Limb (tissue), 2 donors: ENCODE data around the gene SLC28A3.
"Not testable (repeated sequence)": the region's sequence is repeated elsewhere in the genome, so short reads cannot be mapped to it uniquely, and the experiment has no call there.

ENCODE experiments used
- DNase-seq, 2 donors: peaks; one replicate each; pipeline ENCODE4 v3.0.0-alpha.2; 2016; ENCODE audit errors: extremely low spot score in 2 of 2

SLC28A3 gene, protein sequence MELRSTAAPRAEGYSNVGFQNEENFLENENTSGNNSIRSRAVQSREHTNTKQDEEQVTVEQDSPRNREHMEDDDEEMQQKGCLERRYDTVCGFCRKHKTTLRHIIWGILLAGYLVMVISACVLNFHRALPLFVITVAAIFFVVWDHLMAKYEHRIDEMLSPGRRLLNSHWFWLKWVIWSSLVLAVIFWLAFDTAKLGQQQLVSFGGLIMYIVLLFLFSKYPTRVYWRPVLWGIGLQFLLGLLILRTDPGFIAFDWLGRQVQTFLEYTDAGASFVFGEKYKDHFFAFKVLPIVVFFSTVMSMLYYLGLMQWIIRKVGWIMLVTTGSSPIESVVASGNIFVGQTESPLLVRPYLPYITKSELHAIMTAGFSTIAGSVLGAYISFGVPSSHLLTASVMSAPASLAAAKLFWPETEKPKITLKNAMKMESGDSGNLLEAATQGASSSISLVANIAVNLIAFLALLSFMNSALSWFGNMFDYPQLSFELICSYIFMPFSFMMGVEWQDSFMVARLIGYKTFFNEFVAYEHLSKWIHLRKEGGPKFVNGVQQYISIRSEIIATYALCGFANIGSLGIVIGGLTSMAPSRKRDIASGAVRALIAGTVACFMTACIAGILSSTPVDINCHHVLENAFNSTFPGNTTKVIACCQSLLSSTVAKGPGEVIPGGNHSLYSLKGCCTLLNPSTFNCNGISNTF

DNA sequence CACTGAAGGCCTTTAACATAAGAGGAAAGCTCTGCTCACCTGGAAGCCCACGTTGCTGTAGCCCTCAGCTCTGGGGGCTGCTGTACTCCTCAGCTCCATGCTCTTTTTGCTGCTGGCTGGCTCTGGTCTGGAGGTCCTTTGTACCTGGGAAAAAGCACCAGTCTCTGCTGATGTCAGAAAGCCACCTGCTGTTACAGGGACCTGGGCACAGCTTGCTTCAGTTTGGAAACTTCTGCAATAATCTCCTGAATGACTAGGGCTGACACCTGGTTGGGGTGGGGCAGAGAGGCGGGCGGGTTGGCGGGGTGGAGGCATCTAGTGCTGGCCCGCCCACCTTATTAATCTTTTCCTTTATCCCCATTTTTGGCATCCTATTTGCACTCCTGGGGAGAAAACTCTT is at the start of gene SLC28A3:
Gene SLC28A3, minus strand, starts transcription at position 224 of the 400 bp plus-strand sequence. Its CDS starts 125 bp downstream, at position 99.
- DNase-seq, result no peak

DNA sequence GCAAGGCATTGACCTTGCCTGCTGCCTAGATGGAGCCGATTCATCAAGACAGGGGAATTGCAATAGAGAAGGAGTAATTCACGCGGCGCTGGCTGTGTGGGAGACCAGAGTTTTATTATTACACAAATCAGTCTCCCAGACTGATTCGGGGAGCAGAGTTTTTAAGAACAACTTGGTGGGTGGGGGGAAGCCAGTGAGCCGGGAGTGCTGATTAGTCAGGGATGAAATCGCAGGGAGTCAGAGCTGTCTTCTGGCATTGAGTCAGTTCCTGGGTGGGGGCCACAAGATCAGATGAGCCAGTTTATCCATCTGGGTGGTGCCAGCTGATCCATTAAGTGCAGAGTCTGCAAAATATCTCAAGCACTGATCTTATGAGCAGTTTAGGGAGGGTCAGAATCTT is 49.7 kb upstream of the SLC28A3 start:
- DNase-seq, result not testable (repeated sequence)

DNA sequence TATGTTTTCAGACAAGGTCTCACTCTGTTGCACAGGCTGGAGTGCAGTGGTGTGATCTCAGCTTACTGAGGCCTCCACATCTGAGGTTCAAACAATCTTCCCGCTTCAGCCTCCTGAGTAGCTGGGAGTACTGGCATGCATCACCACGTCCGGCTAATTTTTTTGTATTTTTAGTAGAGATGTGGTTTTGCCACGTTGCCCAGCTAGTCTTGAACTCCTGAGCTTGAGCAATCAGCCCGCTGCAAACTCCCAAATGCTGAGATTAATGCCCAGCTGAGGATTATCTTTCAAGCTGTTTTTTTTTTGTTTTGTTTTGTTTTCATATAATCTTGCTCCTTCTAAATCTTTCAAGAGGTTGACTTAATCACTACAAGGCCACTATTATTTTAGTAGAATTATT is 47.3 kb upstream of the SLC28A3 start:
- no peak for DNase-seq

DNA sequence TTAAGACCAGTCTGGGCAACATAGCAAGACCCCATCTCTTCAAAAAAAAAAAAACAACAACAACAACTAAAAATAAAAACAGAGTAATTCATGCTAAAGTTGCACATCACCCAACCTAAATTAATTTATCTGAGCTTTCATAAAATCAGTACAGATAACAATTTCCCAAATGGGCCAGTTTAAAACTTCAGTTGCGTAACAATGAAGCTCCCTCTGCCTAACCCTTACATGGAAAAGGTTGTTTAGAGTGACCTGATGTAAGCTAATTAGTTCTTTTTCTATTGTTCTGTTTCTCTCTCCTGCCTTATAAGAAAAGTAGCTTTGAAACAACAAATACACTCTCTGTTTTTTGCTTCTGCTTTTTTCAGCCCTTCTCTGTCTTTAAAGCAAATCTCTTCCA is 46.2 kb upstream of the SLC28A3 start:
- DNase-seq, result no peak

DNA sequence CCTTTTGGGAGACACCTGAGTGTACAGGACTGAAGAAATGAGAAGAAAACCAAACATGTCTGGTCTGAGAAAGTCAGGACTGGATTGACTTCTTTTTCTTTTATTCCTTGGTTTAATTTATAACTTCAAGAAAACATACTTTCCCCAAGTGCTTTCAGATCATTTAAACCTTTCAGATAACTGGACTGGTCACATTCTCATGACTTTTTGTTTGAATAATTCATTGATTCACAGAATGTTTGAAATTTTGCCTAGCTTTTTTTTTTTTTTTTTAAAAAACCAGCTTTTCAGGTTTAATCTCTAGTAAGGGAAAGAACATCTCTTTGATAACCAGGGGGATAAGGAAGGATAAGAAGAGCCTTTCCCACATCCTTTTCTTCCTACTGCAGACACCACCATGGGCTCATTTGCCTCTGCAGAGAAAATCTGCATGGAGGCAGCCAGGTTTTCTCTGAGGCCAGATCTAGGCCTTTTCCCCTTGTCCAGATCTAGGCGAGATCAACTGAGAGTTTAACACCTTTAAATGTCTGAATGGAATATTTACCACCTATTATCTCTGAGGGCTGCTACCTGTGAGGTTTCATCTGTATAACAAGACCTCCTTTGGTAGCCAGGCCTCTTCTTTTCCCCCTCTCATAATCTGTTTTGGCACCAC is 45.0 kb upstream of the SLC28A3 start:
- no peak for DNase-seq

DNA sequence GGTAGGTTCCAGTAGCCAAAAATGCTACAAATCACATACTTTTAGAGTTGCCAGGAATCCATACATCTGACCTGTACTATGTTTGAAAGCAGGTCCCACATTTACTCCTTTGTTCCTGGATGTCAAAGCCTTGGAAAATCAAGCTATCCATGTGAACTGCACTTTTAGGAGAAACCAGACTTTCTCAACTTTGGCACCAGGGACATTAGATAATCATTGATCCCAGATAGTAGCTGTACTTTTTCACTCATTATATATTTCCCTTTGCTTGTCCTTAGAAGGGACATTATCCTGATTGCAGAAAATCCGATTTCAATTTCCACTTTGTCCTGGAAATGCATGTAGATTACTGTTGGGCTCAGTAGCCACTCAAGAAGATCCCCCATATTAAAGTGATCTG is 44.1 kb upstream of the SLC28A3 start:
- DNase-seq, result no peak

DNA sequence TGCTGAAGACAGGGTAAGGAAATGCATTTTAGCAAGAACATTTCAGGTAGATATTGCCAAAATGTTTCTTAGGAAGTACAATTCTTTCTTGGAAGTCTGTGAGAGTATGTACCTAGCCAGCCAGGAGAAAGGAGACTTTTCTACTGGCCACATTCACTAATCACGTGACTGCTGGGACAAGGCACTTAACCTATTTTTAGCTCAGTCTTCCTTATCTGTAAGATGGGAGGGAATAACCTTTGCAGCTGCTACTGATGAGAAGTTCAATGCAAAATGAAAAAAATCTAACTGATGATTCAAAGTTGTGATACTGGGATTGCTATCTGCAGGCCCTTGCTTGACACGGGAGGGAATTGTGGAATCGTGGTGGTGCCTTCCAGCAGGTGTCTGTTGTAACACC is 42.6 kb upstream of the SLC28A3 start:
- DNase-seq, result no peak

DNA sequence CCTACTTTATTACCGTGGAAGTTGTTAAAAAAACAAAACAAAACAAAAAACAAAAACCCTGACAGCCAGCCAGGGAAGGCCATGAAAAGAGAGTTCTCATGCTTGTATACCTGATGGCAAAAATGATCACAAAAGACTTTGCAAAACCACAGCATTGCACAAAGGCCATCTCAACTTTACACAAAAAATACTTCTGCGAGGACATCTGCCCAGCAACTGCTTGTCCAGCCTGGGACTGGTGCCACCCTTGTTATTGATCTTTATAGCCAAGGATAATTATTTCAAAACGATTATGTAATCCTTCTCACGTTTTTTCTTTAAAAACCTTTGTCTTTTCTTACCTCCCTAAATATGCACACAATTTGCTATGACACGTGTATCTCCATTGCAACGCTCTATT is 42.2 kb upstream of the SLC28A3 start:
- no peak for DNase-seq

DNA sequence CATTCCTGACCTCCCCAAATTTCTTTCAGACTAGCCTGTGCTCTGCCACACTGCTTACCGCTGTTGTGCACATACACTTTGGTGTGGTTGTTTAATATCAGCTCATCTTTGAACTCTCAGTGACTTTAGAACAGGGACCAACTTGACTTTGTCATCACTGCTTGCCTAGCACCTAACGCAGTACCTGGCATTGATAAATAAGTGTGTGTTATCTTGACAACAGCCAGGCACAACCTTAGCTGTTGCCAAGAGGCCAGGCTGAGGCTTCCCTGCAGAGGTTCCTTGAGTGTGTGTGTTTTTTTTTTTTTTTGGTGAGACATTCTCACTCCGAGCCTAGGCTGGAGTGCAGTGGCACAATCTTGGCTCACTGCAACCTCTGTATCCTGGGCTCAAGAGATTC is 41.0 kb upstream of the SLC28A3 start:
- DNase-seq, result no peak

DNA sequence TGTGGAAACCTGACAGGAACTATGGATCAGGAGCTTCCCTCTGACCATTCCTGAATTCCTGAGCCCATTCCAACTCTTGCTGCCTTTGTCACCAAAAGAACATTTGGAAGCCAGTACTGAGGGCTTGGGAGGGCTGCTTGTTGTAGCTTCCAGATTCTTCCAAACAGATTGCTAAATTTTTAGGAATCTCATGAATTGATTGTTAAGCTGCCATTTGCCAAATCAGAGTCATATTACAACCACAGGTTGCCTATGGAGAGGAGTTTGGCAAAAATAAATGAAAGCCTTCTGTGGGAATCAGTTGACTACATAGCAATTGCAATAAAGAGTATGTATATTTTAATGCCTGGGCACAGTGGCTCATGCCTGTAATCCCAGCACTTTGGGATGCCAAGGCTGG is 39.2 kb upstream of the SLC28A3 start:
- no peak for DNase-seq

DNA sequence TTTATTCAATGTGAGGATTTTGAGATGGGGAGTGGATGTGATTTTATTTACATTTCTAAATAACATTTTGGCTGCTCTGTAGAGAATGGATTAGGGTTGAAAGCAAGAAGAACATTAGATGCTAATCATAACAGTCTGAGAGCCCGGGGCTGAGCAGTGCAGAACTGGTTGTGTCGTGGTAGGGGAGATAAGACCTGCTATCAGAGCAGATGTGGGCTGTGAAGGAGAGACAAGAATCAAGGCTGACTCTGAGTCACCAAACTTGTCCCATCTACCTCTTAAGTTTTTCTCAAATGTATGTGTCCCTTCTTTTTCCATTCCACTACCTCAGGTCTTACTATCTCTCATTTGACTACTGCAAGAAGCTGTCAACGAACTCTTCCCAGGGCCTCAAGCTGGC is 35.4 kb upstream of the SLC28A3 start:
- DNase-seq, result no peak

DNA sequence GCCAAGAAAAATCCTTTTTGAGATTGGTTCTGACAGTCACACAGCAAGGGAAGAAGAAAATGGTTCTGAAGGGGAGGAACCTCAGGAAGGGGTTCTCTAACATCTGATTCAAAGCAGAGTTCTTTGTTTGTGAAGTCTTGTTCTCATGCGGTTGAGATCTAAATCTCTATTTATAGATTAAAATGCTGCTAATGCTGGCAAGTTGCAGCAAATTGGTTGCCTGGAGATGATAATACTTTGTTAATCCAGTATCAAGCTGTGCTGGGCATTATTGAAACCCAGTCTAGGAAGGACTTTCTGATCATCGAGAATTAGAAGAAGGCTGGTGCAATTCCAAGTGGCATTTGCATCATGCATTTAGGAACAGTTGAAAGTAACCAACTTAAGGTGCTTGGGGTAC is 34.0 kb upstream of the SLC28A3 start:
- no peak for DNase-seq

DNA sequence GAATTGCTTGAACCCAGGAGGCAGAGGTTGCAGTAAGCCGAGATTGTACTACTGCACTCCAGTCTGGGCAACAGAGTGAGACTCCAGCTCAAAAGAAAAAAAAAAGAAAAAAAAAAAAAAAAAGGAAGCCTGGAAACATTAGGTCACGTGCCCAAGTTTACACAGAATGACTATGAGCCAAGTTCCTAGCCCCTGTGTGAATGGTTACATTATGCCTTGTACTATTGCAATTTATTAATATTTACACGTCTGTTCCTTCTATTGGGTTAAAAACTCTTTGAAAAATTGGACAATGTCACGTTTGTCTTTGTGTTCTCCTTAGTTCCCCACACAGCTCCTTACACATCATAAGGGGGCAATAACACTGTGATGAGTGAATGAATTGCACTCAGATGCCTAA is 33.5 kb upstream of the SLC28A3 start:
- DNase-seq, result no peak

DNA sequence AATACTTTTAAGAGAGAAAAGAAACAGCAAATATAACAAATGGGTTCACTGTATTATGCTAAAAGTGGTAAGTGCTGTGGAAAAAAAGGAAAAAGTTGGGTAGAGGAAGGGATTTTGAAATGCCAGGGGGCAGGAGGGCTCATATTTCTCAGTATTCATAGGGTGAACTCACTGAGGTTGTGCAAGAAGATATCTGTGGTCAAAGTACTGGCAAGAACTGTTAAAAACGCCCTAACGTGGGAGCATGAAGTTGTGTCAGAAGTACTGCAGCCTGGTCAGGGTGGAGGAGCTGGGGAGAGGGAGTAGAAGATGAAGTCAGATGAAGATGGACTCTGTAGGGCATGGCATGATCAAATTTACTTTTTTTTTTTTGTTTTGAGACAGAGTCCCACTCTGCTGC is 31.2 kb upstream of the SLC28A3 start:
- no peak for DNase-seq

DNA sequence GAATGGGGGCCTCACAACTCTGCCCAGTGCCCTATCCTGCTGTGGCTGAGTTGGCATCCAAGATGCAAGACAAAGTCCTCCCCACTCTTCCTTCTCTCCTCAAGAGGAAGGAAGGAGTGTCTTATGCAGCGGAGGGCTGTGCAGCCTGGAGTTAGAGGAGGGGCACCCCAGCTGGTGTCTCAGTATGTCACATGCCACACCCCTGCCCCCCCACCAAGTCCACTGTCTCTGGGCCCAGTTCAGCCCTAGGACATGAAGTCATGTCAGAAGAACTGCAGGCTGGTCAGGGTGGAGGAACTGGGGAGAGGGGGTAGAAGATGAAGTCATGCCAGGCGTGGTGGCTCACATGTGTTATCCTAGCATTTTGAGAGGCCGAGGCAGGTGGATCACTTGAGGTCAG is 28.0 kb upstream of the SLC28A3 start:
- no peak for DNase-seq

DNA sequence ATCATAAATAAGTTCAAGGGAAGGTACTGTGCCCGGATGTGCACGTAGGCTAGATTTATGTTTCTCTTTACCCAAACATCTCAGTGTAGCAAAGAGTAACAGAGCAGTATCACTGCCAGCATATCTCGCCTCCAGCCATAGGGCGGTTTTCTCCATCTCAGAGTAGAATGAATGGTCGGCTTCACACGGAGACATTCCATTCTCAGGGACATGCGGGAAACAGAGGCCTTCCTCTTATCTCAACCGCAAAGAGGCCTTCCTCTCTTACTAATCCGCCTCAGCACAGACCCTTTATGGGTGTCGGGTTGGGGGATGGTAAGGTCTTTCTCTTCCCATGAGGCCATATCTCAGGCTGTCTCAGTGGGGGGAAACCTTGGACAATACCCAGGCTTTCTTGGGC is 27.2 kb upstream of the SLC28A3 start:
- DNase-seq, result not testable (repeated sequence)

DNA sequence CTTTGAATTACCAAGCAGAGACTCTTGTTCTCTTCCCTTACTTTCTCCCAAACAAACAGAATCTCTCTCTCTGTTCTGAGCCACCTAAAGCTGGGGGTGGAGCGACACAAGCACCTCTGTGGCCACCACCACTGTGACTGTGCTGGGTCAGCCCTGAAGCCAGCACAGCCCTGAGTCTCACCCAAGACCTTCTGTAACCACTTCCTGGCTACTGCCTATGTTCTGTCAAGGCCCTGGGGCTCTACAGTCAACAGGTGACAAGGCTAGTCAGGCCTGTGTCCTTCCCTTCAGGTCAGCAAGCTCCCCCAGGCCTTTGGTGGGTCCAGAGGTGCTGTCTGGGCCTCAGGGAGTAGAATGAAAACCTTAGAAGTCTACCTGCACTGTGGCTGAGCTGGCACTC is 26.1 kb upstream of the SLC28A3 start:
- DNase-seq, result no peak

DNA sequence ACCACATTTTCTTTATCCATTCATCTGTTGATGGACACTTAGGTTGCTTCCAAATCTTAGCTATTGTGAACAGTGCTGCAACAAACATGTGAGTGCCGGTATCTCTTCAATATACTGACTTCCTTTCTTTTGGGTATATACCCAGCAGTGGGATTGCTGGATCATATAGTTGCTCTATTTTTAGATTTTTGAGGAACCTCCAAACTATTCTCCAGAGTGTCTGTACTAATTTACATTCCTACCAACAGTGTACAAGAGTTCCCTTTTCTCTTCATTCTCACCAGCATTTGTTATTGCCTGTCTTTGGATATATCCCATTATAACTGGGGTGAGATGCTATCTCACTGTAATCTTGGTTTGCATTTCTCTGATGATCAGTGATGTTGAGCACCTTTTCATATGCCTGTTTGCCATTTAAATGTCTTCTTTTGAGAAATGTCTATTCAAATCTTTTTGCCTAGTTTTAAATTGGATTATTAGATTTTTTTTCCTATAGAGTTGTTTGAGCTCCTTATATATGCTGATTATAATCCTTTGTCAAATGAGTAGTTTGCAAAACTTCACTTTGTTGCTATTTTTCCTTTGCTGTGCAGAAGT is 24.4 kb upstream of the SLC28A3 start:
- DNase-seq, result not testable (repeated sequence)

DNA sequence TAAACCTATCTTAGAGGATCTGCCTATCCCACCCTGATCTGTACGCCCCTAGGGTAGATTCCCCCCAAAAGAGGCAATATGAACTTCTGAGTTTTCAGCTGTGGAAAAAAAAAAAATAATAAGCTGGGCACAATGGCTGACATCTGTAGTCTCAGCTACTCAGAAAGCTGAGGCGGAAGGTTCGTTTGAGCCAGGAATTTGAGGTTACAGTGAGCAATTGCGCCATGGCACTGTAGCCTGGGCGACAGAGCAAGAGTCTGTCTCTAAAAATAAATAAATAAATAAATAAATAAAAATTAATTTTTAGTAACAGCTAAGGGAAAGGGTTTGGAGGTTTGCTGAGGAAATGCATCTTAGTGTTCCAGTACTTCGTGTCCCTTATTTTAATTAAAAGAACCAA is 21.1 kb upstream of the SLC28A3 start:
- no peak for DNase-seq

DNA sequence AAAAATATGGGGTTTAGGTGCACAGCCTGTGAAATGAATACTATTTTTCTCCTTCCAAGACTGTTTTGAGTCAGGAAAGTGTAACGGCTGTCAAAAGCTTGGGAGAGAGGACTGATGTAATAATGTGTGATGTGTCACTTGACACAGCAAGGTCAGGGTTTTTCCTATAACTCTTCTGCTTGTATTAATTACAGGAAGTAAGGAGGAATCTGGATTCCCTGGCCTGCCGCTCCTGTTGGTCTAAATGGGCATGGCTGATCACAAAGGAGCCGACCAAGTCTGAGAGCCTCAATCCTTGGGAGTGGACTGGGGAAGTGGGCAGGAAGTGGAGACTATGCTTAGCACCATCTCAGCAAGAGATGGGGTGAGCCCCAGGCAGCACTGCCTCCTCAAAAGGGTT is 16.7 kb upstream of the SLC28A3 start:
- no peak for DNase-seq

DNA sequence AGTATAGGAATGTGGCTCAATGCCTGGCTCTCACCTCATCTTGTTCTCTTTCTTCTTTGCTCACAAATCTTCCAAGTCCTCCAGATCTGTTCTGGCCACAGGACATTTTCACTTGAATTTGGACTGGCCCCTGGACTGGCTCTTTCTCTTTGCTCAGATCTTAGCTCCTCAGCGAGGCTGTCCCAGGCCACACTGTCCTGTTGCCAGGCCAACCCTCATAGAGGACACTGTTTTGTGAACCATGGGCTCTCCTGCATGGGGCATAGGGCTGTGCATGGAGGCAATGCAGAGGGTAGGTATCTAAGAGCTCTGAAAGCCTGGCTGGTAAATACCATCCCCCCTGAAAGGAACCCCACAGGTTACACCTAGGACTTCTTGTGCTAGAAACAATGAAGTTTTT is 13.5 kb upstream of the SLC28A3 start:
- DNase-seq, result no peak

DNA sequence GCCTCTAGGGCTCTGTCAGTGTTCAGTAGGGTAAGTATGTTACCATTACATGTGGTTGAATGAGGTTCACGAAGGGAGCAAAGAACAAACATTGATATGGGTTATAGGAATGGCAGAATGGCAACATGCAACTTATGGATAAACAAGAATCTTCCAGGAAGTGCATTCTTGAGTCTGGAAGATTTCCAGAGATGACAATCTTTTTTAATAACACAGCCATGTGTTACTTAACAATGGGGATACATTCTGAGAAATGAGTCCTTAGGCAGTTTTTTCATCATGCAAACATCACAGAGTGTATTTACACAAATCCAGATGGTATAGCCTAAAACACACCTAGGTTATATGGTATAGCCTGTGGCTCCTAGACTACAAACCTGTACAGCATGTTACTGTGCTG is 9.1 kb upstream of the SLC28A3 start:
- DNase-seq, result no peak
